Osteoblast (primary cell): ENCODE measurements around the gene DIAPH2. TPM values are rescaled to one million over a fixed set of nuclear protein-coding genes. Genes with fewer than 3 reads are reported as not detected.

ENCODE experiments used
- DNase-seq: peaks from one replicate; pipeline ENCODE4 v3.0.0; 2011; ENCODE audit warnings: low spot score, mixed read lengths; ENCODE audit not compliant: insufficient read length; ENCODE audit errors: missing footprints
- H2AFZ ChIP-seq: 2 replicates; pipeline ENCODE4 v1.6.0; 2011; ENCODE audit warnings: mild to moderate bottlenecking, low read length
- H3K27ac ChIP-seq: 2 replicates; pipeline ENCODE4 v1.5.1; 2011; ENCODE audit warnings: mild to moderate bottlenecking, low read depth, low read length, moderate library complexity
- H3K27me3 ChIP-seq: 2 replicates; pipeline ENCODE4 v1.6.0; 2012; ENCODE audit warnings: mild to moderate bottlenecking, control low read depth, inconsistent platforms, low read length, moderate library complexity; ENCODE audit not compliant: insufficient read depth
- H3K36me3 ChIP-seq: 2 replicates; pipeline ENCODE4 v1.5.1; 2011; ENCODE audit warnings: mild to moderate bottlenecking, low read length, control low read depth, moderate library complexity; ENCODE audit not compliant: insufficient read depth
- H3K4me1 ChIP-seq: 2 replicates; pipeline ENCODE4 v1.5.1; 2011; ENCODE audit warnings: mild to moderate bottlenecking, low read length, control low read depth, moderate library complexity; ENCODE audit not compliant: insufficient read depth
- H3K4me2 ChIP-seq: 2 replicates; pipeline ENCODE4 v1.6.0; 2011; ENCODE audit warnings: mild to moderate bottlenecking, low read length; ENCODE audit not compliant: insufficient read depth
- H3K4me3 ChIP-seq: fragments of 200-600 bp; sonication (generic); 3 replicates; pipeline ENCODE4 v1.5.1; 2012; ENCODE audit warnings: mild to moderate bottlenecking, low read length, inconsistent platforms; ENCODE audit not compliant: insufficient read depth
- H3K79me2 ChIP-seq: 2 replicates; pipeline ENCODE4 v1.6.0; 2012; ENCODE audit warnings: mild to moderate bottlenecking, low read length, control low read depth, inconsistent platforms; ENCODE audit not compliant: insufficient read depth
- H3K9me3 ChIP-seq: 2 replicates; pipeline ENCODE4 v1.5.1; 2011; ENCODE audit warnings: low read depth, low read length, control low read depth
- H4K20me1 ChIP-seq: 2 replicates; pipeline ENCODE4 v1.6.0; 2012; ENCODE audit warnings: mild to moderate bottlenecking, low read length, control low read depth; ENCODE audit not compliant: insufficient read depth
- total RNA-seq: library from RNA; depleted of rRNA; stranded (reverse); fragments of >200 nt; gene quantifications from 2 replicates; pipeline ENCODE4 v1.2.3, GENCODE V29; 2012
- TF ChIP-seq, protein P1 (sequence below): IDR thresholded peaks from 2 replicates; pipeline ENCODE4 v1.5.1; 2011; ENCODE audit warnings: mild to moderate bottlenecking, low read depth, low read length, moderate library complexity; ENCODE audit errors: extremely low read depth

Gene DIAPH2
- total RNA-seq, 1 donor = 21.0 TPM

DNA sequence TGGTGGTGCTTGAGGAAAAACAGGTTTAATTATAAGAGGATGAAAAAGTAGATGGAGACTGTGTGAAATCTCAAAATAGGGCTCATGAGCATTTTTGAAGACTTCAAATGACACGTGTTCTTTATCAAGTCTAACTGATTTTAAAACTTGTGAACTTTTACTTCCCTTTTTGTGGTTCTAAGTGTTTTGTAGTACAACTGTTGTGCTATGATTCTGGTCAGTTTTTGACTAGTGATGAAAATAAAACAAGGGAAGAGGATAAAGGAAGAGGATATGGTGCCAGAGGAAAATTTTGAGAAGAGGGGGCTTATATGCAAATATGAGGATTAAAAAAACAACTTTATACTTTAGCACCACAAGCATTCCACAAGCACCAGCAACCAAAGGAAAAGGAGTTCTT is 843.1 kb downstream of the DIAPH2 start:
- Histone ChIP-seq H2AFZ (no peak overlapping the region), H3K9me3 (no peaks in the 10 kb centered on the region), H3K4me2 (no peak overlapping the region), H4K20me1 (no peaks in the 10 kb centered on the region), H3K36me3 (no peaks in the 10 kb centered on the region), H3K4me1 (no peaks in the 10 kb centered on the region), H3K27ac (no peak overlapping the region), H3K4me3 (no peak overlapping the region), H3K79me2 (no peaks in the 10 kb centered on the region), H3K27me3 (no peaks in the 10 kb centered on the region)
- TF ChIP-seq, protein P1, sequence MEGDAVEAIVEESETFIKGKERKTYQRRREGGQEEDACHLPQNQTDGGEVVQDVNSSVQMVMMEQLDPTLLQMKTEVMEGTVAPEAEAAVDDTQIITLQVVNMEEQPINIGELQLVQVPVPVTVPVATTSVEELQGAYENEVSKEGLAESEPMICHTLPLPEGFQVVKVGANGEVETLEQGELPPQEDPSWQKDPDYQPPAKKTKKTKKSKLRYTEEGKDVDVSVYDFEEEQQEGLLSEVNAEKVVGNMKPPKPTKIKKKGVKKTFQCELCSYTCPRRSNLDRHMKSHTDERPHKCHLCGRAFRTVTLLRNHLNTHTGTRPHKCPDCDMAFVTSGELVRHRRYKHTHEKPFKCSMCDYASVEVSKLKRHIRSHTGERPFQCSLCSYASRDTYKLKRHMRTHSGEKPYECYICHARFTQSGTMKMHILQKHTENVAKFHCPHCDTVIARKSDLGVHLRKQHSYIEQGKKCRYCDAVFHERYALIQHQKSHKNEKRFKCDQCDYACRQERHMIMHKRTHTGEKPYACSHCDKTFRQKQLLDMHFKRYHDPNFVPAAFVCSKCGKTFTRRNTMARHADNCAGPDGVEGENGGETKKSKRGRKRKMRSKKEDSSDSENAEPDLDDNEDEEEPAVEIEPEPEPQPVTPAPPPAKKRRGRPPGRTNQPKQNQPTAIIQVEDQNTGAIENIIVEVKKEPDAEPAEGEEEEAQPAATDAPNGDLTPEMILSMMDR = no peak
- DNase-seq = no peak

DNA sequence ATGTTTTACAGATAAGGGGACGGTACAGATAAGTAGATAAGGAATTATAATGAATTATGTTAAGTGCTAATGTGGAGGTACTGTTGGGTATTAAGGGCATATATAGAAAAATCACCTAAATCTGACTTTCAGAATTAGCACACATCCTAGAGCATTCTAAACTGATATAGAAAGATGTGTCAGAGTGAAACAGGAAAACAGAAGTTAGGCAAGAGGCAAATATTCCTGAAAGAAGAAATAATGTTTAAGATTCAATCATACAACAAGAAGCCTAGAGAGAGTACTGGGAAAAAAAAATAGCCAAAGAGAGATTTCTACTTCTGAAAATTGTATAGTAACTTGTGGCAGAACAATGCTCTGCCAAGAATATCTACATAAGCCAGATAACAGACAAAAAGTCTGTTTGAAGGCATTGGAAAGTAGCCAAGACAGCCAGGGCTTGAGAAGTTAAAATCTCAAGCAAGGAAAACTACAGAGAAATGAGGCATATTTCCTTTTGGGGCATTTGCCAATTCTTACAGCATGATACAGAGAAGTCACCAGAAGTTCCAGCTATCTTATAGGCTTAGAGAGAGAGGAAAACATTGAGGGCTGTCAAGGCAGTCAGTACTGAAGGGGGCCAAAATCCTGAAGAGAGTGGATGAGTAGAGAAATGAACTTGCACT is 845.0 kb downstream of the DIAPH2 start:
- H3K4me1 ChIP-seq = no peaks in the 10 kb centered on the region
- no peak overlapping the region for H3K4me2 ChIP-seq
- no peaks in the 10 kb centered on the region for H3K27me3 ChIP-seq
- no peak overlapping the region for H3K4me3 ChIP-seq
- H3K36me3 ChIP-seq = no peaks in the 10 kb centered on the region
- H3K27ac ChIP-seq = no peak overlapping the region
- H3K79me2 ChIP-seq = no peaks in the 10 kb centered on the region
- H3K9me3 ChIP-seq = no peaks in the 10 kb centered on the region
- no peak overlapping the region for H2AFZ ChIP-seq
- no peak for DNase-seq
- no peaks in the 10 kb centered on the region for H4K20me1 ChIP-seq
- TF ChIP-seq, protein P1 = no peak

DNA sequence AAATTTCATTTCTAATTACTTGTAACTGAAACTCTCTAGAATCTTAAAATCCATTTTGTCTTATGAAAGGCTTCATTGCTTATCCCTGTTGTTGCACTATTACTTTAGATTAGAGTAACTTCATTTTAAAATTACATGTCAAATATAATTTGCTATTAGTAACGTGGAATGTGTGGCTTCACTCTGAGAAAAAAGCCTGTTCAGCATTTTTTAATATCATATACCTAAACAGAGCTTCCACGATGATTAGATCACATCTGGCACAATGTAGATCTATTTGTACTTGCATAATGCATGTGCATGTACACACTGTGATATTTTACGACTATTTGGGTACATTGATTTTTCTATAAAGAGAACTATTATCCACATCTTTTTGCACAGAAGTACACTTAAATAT is 847.2 kb downstream of the DIAPH2 start:
- Histone ChIP-seq H3K9me3 (no peaks in the 10 kb centered on the region), H3K4me3 (no peak overlapping the region), H3K27me3 (no peaks in the 10 kb centered on the region), H2AFZ (no peak overlapping the region), H3K36me3 (no peaks in the 10 kb centered on the region), H3K27ac (no peak overlapping the region), H3K4me1 (no peaks in the 10 kb centered on the region), H3K4me2 (no peak overlapping the region), H4K20me1 (no peaks in the 10 kb centered on the region), H3K79me2 (no peaks in the 10 kb centered on the region)
- TF ChIP-seq, protein P1 = no peak
- DNase-seq = no peak

DNA sequence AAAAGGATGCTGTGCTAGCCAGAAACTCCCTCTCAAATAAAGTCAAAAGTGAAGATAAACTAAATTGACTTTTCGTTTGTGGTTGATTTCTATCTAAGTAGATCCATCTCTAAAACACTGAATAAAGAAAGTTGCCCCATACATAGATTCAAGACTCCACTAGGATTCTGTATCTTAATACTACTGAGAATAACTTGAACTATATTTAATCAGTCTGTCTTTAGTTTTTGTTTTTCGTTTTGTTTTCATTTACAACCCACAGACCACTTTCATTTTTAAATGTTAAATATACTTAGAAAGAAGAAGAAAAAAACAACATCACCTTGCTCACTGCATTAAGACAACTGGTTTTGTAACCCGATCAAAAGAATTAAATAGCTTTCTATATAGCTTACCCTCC is 854.1 kb downstream of the DIAPH2 start:
- Histone ChIP-seq H3K4me1 (no peaks in the 10 kb centered on the region), H3K4me2 (no peak overlapping the region), H4K20me1 (no peaks in the 10 kb centered on the region), H3K79me2 (no peaks in the 10 kb centered on the region), H3K36me3 (no peaks in the 10 kb centered on the region), H3K4me3 (no peak overlapping the region), H3K27ac (no peak overlapping the region), H3K9me3 (no peaks in the 10 kb centered on the region), H2AFZ (no peak overlapping the region), H3K27me3 (no peaks in the 10 kb centered on the region)
- TF ChIP-seq, protein P1 = no peak
- DNase-seq = no peak
